HT-29 (cell line): ENCODE results near the gene CAMSAP1. TPM values are rescaled to one million over a fixed set of nuclear protein-coding genes. Genes with fewer than 3 reads are reported as not detected.

Experiments used
- DNase-seq: peaks from one replicate; pipeline ENCODE4 v3.0.0-alpha.2; 2015; ENCODE audit warnings: low spot score
- total RNA-seq: library from RNA; depleted of rRNA; stranded (reverse); fragments of >200 nt; shearing (Covaris generic); gene quantifications from 2 replicates; pipeline ENCODE4 v1.2.3, GENCODE V29; 2014

CAMSAP1 gene
- total RNA-seq, 1 experiment from 2014 or later, result 28.5 TPM

- DNase-seq, result no peak
These were observed 92.8 kb downstream of the CAMSAP1 start for GRCh38 chr9:135814421-135815095.

GRCh38 chr9:135813671-135814290 lies 93.6 kb downstream of the CAMSAP1 start:
- no peak for DNase-seq

DNA sequence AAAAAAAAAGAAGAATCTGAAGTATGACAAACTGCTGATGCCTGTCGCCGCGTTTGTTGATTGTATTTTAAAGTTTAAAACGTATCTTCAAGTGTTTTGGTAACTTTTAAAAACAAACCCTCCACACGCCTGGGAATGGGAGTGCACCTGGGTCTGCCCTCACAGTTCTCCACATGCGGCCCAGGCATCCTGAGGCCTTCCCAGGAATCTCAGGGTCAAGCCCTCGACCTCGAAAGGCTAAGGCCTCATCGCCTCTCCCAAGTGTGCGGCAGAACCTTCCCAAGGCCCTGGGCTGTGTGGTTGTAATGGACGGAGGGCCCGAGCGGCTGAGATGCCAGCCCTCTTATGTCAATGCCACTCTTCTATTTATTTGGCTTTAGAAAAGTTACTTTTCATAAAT lies 94.4 kb downstream of the CAMSAP1 start:
- DNase-seq, result no peak

DNA sequence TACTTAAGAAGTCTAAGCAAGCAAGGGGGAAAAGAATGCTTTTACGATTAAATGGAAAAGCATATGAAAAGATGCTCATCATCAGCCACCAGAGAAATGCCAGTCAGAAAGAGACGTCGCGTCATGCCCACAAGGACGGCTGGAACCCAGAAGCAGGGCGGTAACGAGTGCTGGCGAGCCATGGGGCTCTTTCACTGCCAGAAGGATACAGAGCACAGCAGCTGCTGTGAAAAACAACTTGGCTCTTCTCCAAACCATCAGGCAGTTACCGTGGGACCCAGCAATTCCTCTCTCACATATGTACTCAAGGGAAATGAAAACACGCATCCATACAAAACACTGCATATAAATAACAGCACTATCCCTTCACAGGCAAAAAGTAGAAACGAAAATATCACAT lies 95.5 kb downstream of the CAMSAP1 start:
- no peak for DNase-seq

DNA sequence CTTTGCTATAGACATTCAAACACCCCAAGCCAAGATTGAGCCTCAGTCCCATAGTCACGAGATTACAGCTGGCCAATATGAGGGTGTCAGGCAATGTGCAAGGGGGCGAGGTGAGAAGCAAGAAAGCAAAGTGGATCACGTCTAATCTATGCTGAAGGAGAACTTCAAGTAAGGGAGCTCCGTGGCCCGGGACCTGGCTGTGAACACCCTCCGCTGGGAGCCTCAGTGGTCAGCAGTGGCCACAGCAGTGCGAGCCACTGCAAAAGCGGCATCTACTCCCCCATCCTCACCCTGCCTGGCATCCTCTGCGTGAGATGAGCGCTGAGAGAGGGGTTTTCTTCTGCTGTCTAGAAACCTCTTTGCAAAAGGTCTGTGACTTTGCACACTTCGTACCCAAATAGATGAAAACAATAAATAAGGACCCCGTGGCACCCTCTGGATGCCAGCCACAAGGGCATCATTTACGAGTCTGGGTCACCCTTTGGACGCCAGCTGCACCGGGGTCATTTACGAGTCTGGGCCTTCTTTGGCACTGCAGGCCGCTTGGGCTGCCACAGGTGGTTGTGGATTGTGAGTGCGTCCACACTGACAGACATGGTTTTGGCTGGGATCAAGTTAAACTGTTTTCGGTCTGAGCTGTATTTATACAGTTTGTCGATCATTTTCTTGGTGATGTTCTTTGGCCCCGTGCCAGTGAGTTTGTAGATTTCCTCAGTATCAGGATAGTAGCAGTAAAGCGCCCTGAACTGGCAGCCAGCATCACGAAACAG lies 96.4 kb downstream of the CAMSAP1 start:
- no peak for DNase-seq

GRCh38 chr9:135809166-135809565 lies 98.2 kb downstream of the CAMSAP1 start:
- no peak for DNase-seq

- DNase-seq, result no peak
These were observed 101.8 kb downstream of the CAMSAP1 start for GRCh38 chr9:135805422-135806022.

DNA sequence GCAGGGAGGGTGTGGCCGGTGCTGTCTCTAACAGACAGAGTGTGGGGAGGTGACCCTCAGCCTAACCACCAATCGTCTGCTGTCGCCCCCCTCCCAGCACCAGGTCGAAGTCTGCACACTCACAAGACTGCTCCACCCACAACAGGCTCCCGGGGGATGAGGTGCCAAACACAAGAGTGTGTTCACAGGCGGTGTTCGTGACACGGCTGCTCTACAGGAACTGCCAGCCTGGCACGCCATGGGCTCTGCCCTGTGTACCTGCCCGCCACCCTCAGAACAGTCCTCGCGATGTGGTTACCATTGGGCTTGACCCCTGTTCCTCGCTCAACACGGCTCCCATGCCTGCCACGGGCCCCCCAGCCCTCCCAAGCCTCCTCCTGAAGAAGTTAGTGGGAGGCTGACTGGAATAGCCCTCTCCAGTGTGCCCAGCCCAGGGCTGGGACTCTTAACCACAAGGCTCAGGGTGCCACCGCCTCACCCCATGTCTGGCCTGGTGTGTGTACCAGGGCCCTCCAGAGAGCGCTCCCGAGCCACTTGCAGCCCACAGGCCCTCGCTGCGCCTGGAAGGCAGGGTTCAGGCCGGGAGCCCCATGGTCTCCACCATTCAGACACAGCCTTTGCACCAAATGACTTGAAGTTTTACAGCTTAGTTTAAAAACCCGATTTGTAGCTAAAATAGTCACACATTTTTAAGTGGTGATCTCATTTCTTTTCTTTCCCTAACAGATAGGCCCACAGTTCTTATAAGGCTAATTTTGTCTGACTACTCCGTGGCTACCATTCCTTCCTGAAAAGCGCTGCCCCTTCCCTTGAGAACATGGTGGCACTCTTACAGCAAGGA lies 102.5 kb downstream of the CAMSAP1 start:
- no peak for DNase-seq

DNA sequence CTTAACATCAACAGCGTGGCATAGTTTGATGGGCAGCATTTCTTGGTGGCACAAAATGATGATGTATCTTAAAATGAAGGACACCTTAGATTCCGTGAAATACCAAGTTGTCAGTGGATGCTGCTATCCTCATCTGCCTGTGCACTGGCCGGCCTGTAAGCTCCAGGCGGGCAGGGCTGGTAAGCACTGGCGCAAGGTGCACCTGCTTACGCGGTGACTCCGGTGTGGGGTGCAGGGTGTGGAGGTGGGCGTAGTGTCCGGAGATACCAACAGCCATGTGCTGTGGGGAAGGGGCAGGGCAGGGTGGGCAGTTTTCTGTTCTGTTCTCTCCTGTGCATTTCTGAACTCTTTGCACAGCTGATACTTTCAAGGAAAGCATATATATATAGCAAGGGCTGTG lies 103.9 kb downstream of the CAMSAP1 start:
- no peak for DNase-seq

- no peak for DNase-seq
These were observed 104.4 kb downstream of the CAMSAP1 start for GRCh38 chr9:135802876-135803419.

DNA sequence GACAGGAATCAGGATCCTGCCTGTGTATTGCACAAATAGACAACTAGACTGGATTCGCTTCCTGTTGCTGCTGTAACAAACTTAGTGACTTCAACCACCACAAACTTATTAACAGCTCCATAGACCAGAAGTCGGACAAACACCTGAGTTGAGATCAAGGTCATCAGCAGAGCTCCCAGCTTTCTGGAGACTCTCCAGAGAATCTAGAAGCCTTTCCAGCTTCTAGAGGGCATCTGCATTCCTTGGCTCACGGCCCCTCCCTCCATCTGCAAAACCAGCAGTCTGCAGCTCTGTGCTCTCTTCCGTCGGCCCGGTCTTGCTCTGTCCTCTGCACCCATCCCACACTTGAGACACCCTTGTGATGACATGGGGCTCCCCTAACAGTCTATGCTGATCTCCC lies 106.3 kb downstream of the CAMSAP1 start:
- DNase-seq, result no peak

DNA sequence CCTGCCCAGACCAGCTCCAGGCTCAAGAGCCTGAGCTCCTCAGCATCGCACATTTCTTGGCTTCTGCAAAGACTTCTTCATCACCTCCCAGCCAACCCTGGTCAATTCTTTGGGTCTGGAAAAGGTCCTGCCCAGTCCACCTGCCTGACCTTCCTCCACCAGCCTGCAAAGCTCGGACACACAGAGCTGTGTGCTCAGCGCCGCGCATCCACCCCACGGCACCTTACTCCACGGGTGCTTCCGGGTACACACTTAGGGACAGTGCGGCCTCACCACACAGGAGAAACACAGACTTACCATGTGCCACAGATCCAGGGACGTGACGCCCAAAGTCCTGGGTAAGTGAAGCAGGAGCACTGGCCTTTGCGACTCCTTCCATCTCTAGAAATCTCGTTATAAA lies 108.1 kb downstream of the CAMSAP1 start:
- DNase-seq, result no peak

- DNase-seq, result no peak
These were observed 109.1 kb downstream of the CAMSAP1 start for GRCh38 chr9:135798263-135798585.

GRCh38 chr9:135797507-135798262 lies 109.7 kb downstream of the CAMSAP1 start:
- peak; percentile 50 for DNase-seq

DNA sequence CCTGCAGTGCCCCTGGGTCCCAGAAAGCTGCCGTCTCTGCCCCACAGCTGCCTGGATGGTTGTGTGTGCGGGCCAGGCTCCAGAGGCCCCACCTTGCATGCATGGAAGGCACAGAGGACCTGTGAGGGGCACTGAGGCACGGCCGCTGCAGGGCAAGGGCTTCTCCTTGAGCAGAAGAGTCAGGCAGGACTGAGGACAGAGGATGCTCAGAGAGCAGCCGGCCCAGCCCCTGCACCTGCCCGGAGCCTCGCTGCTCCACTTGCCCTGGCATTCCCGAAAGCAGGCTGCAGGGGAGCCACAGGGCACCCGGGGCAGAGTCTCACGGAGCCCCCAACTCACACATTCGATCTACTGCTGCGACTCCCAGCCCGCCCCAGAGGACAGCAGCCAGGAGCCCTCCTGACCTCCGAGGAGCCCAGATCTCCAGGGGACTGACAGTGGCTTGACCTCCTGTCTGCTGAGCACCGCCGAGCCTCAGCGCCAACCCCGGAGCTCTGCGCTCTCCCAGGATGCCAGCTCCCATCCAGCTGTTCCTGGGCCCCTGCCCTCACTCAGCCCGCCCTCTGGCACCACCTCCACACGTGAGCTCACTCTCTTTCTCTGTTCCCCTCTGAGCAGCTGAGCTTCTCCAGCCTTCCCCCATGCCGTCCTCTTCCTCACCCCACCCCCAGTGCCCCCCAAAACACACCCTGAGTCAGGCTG lies 110.4 kb downstream of the CAMSAP1 start:
- DNase-seq, result no peak

DNA sequence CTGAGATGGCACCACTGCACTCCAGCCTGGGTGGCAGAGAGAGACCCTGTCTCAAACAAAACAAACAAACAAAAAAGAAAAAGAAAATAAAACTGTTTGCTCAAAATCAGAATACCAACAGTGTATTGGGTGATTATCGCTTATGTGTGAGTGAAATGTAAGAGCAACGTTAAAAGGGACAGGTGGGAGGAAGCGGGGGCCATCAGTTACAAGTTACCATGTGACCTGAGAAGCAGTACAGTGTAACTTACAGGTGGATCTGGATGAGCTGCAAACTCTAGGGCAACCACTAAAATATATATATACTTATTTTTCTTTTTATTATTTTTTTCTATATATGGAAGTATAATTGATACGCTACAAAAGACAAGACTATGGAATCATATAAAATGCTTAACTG lies 112.0 kb downstream of the CAMSAP1 start:
- DNase-seq, result no peak

GRCh38 chr9:135794361-135794885 lies 112.9 kb downstream of the CAMSAP1 start:
- no peak for DNase-seq

DNA sequence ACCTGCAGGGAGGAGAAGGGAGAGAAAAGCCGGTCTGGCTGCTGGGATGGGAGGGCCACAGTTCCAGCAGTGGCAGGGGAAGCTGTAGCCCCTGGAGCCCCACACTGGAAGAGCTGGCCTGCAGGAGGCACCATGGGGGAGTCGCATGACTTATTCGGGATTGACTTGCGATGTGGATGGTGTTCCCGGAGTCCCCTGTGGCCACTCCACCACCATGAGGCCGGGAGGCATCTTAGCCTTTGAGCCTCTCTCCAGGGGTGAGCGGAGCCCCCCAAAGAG lies 113.3 kb downstream of the CAMSAP1 start:
- DNase-seq, result no peak

GRCh38 chr9:135793221-135794056 lies 113.9 kb downstream of the CAMSAP1 start:
- DNase-seq, result no peak
